CD1c-positive myeloid dendritic cell (primary cell): ENCODE results near the gene ILF2.
A peak's percentile ranks its signal among the peaks of the same experiment; 100 is the strongest.
"Not testable (repeated sequence)": the region's sequence is repeated elsewhere in the genome, so short reads cannot be mapped to it uniquely, and the experiment has no call there.

Source experiments
- DNase-seq: peaks from one replicate; pipeline ENCODE4 v3.0.0-alpha.2; 2016; ENCODE audit errors: extremely low spot score

ILF2 gene

GRCh38 chr1:153670859-153671627 is at the start of gene ILF2:
ILF2 (minus strand) TSS chr1:153670993; CDS start chr1:153670922, 71 bp downstream.
- peak; percentile 100 for DNase-seq

DNA sequence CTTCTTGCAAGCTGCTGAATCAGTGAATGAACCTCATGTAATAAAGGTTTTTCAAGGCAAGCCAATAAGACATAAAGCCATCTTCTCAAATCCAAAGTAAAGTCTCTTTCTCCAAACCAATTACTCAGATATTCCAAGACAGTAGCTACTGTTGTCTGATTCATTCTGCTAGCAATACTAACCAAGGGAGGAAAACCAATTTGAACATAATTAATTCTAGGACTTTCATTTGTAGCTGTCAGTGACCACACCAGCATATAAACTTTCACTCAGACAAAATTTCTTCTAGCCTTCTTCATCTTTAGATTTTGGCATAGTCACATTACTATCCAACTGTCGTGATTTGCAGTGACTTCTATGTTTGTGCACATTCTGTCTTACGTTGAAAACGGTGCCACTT is 46.5 kb upstream of the ILF2 start:
- no peak for DNase-seq

DNA sequence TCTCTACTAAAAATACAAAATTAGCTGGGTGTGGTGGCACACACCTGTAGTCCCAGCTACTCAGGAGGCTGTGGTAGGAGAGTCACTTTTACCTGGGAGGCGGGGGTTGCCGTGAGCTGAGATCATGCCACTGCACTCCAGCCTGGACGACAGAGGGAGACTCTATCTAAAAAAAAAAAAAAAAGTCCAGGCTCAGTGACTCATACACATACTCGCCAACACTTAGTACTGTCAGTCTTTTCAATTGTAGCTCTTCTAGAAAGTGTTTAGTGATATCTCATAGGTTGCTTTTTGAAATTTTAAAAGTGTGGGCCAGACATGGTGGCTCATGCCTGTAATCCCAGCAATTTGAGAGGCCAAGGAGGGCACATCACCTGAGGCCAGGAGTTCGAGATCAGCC is 45.4 kb upstream of the ILF2 start:
- not testable (repeated sequence) for DNase-seq

DNA sequence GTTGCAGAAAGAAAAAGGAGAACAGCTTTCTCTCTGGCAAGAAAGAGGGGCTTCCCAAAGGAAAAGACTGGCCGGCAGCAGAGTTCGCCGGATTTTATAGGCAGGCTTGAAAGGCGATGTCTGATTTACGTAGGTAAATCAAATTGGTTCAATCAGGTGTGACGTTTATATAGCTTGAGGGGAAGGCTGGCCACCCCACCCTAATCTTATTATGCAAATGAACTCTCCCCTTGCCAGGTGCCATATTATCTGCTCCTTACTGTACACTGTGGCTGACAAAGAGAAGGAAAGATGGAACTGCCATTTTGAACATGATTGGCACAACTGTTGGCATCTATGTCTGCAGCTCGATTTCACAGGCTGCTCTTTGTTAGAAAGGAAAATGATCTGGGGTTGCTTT is 40.2 kb upstream of the ILF2 start:
- no peak for DNase-seq

- no peak for DNase-seq
These were observed 34.7 kb upstream of the ILF2 start for GRCh38 chr1:153705484-153705883.

GRCh38 chr1:153699768-153700167 is 29.0 kb upstream of the ILF2 start:
- no peak for DNase-seq

DNA sequence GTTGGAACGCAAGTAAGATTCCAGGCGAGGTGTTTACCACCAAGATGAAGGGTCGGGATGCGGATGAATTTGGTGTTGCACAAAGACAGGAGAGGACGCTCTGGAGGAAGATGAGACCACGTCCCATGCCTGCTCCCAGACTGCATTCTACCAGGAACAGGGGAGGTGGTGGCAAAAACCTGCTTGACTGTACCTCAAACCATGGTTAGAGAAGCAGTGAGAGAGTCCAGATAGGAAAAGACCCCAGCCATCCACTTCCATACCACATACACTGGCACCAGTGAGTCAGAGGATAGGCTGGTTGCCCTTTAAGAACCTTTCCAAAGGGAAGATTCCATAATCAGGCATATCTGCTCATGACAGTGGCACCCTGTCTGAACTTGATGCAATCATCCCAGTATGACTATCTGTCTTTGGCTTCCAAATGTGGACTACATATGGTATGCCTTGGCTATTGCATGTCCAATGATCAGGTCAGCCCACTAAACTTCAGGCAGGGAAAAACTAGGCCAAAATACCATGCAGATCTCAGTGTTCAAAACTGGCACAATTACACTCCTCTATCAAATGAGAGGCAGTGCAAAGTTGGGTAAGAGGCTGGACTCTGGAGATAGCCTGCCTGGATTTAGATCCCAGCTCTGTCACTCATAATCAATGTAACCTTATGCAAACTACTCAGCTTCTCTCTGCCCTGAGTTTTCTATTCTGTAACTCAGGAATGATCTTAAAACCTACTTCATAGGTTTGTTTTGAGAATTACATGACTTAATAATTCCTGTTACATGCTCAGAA is 28.3 kb upstream of the ILF2 start:
- DNase-seq, result no peak

DNA sequence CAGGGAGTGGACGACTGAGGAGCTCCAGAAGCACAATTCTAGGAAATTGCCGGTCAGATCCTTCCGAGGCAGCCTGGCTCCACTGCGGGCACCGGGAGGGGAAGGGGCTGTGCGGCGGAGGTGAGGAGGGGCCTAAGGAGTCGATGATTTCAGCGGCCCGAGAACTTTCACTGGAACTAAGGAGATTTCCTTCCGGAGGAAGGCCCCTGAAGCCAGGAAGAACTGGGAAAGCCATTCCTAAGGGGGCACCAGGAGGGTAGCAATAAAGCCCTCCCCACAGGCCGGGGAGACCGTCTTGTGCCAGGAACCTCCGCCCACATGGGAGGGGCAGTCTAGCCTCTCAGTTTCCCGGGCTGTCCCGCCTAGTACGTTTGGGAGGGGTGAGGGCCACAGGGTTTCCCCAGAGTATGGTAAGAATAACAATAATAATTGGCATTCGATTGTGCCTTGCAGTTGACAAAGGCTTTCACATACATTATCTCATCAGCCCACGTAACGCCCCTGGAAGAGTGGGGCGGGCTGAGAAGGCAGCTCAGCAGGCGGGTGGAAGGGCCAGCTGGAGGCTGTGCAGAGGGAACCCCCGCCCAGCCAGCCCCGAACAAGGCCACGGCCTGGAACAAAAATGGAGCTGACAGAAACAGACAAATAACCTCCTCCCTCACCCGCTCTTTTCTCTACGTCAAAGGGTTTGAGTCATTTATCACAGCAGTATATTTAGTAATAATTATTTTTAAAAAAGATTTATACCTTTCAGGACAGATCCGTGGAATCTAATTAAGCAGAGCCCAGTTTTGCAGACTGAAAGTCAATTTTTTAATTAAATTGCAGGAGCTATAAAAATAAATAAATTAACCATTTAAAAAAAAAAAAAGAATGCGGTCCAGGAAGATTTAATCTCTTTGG is 27.5 kb upstream of the ILF2 start:
- DNase-seq, result no peak

DNA sequence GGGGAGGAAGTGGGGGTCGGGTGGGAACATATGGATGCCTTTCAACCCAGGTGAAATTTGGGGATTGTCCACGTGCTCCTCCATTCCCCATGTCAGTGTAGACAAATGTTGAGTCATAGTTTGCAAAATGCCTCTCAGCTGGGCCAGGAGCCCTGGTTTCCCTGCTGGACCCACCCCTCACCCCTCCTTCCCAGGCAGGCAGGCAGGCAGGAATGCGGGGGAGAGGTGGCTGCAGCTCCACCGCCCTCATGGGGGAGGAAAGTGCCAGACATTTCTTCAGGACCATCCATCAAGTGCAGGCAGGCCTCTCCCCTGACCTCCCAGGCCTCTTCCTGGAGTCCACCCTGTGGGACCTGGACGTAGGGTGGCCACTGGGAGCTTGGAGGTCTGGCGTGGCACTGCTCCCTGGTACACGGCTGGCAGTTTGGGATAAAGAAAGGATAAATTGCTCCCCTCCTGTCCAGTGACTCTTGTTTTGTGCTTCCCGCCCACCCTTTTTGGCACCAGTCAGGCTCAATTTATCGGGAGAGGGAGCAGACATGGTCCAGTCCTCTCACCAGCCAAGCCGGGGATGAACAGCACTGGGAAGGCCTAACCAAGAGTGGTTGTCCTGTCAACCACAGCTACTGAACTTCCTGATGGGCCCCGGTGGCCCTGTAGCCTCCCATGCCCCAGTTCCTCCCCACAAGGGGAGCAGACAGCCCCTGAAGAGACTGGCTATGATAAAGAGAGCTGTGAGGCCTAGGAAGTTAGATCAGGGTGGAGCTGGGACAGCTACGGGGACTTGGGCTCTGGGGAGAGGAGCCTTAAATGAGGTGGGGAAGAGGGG is 26.6 kb upstream of the ILF2 start:
- no peak for DNase-seq

DNA sequence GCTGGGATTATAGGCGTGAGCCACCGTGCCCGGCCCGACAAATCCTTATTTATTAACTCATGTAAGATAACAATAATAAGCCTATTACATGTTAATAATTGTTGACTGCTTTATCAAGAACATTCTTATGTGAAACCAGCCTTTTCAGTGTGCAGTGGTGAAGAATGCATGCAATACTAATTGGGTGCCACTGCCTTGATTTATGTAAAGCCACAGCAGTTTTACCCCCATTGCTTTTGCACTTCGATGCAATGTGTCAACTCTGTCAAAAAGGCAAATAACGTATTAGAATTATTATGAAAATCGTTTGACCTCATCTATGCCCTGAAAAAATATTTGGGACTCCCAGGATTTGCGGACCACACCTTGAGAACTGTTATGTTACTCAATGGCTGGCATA is 25.9 kb upstream of the ILF2 start:
- DNase-seq, result no peak

- DNase-seq, result no peak
These were observed 22.7 kb upstream of the ILF2 start for GRCh38 chr1:153693466-153693865.

DNA sequence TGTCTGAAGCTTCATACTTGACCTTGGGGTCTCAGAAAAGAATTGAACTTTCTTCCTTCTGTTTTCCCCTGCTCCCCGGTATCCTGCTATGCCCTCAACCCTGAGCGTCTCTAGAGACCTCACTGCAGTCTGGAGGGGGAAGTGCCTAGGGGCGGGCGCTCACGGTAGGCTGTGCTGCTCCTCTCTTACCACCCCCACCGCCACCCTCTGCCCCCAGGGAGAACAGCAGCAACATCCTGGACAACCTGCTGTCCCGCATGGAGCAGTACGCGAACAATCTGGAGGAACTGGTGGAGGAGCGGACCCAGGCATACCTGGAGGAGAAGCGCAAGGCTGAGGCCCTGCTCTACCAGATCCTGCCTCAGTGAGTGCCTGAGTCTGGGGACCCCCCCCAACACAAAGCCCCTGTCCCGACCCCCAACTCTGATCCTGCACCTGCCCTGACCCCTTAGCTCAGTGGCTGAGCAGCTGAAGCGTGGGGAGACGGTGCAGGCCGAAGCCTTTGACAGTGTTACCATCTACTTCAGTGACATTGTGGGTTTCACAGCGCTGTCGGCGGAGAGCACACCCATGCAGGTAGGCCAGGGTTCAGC is 18.0 kb upstream of the ILF2 start:
- no peak for DNase-seq

DNA sequence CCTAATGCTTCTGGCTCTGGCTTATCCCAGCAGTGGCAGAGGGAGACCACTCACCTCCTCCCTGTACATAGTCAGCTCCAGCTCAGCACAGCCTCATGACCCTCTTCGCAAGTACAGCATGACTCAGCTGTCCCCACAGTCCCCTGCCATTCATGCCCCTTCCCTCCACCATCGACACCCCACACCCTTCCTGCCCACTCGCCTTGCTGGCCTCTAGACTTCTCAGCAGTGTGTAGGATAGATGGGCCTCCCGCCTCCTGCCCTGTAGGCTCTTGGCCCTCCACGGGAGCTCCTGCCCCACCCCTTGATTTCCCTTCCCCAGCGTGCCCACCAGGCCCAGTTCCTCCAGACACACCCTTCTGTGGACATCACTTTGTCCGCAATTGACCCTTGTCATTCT is 17.5 kb upstream of the ILF2 start:
- no peak for DNase-seq

GRCh38 chr1:153687346-153688125 is 16.7 kb upstream of the ILF2 start:
- DNase-seq, result no peak

GRCh38 chr1:153685544-153686340 is 14.9 kb upstream of the ILF2 start:
- no peak for DNase-seq

GRCh38 chr1:153684892-153685291 is 14.1 kb upstream of the ILF2 start:
- DNase-seq, result no peak

GRCh38 chr1:153683854-153684253 is 13.1 kb upstream of the ILF2 start:
- no peak for DNase-seq

GRCh38 chr1:153682730-153683129 is 11.9 kb upstream of the ILF2 start:
- no peak for DNase-seq

- DNase-seq, result no peak
These were observed 9.3 kb upstream of the ILF2 start for GRCh38 chr1:153680120-153680403.
